HG03064 (cell line): ENCODE data around the gene TBC1D14.

Experiments
- ATAC-seq: cut with Tn5 transposase; IDR thresholded peaks from one replicate; pipeline ENCODE4 v1.9.1; 2021; ENCODE audit warnings: low read depth; ENCODE audit not compliant: unreplicated experiment

The TBC1D14 gene

GRCh38 chr4:6991771-6992557 lies 82.3 kb downstream of the TBC1D14 start:
- ATAC-seq, result no peak

- no peak for ATAC-seq
These were observed 83.4 kb downstream of the TBC1D14 start for GRCh38 chr4:6992728-6993677.

- no peak for ATAC-seq
These were observed 86.9 kb downstream of the TBC1D14 start for GRCh38 chr4:6996481-6996880.

GRCh38 chr4:6999172-7000086 lies 89.8 kb downstream of the TBC1D14 start:
- no peak for ATAC-seq

- no peak for ATAC-seq
These were observed 91.0 kb downstream of the TBC1D14 start for GRCh38 chr4:7000421-7001176.

GRCh38 chr4:7001271-7001670 lies 91.6 kb downstream of the TBC1D14 start:
- ATAC-seq, result no peak

GRCh38 chr4:7002336-7002735 lies 92.7 kb downstream of the TBC1D14 start:
- ATAC-seq, result no peak

- ATAC-seq, result no peak
These were observed 93.7 kb downstream of the TBC1D14 start for GRCh38 chr4:7003176-7003878.

GRCh38 chr4:7003879-7004240 lies 94.2 kb downstream of the TBC1D14 start:
- ATAC-seq, result no peak

- ATAC-seq, result no peak
These were observed 94.7 kb downstream of the TBC1D14 start for GRCh38 chr4:7004331-7004730.

- ATAC-seq, result no peak
These were observed 95.9 kb downstream of the TBC1D14 start for GRCh38 chr4:7005571-7005970.

GRCh38 chr4:7006411-7006810 lies 96.8 kb downstream of the TBC1D14 start:
- ATAC-seq, result no peak

GRCh38 chr4:7007142-7007907 lies 97.7 kb downstream of the TBC1D14 start:
- no peak for ATAC-seq

GRCh38 chr4:7007944-7008343 lies 98.3 kb downstream of the TBC1D14 start:
- ATAC-seq, result no peak

GRCh38 chr4:7009564-7009963 lies 99.9 kb downstream of the TBC1D14 start:
- ATAC-seq, result no peak

- ATAC-seq, result no peak
These were observed 103.5 kb downstream of the TBC1D14 start for GRCh38 chr4:7013175-7013574.

- ATAC-seq, result no peak
These were observed 105.2 kb downstream of the TBC1D14 start for GRCh38 chr4:7014815-7015214.

- ATAC-seq, result no peak
These were observed 105.9 kb downstream of the TBC1D14 start for GRCh38 chr4:7015383-7016035.
